HK-2 (cell line): ENCODE results near the gene CIT.

Experiments used
- DNase-seq: peaks from one replicate; pipeline ENCODE4 v3.0.0-alpha.2; 2018; ENCODE audit not compliant: unreplicated experiment

The CIT gene

DNA sequence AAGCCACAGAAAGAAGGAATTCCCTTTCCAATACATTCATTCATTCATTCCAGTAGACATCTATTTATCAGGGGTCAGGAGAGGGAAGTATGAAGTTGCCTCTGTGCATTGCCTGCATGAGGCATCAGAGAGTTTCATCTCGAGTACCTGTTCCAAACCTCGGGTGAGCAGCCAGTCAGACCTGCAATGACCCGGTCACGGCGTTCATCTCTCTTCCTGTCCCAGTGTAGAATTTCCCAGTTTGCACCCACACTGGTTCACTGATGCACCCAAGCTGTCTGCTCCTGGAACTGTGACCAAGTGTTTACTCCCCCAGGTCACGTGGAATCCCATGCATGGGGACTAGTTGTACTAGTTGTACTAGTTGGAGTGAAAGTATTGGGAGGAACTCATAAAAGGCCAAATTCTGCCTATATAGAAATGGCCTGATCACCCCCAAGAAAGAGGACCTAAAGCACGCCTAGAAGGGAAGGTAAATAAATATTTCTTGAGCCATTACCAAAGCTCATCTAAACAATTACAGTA lies 231.5 kb downstream of the CIT start:
- no peak for DNase-seq

DNA sequence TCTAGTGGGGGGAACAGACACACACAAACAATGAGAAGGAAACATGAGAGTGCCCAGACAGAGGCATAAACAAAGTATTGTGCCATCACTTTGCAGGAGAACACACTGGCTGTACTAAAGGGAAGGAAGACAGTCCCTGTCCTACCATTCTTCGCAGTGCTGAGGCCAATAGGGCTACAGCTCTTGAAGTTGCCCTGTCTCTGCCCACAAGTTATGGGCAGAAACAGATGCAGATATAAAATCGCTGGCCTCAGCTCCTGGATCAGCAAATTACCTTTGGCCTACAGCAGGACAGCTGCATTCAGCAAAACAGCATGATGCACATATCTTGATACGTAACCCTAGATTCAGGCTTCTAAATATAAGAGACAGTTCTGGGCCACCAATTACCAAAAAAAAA lies 232.2 kb downstream of the CIT start:
- no peak for DNase-seq

DNA sequence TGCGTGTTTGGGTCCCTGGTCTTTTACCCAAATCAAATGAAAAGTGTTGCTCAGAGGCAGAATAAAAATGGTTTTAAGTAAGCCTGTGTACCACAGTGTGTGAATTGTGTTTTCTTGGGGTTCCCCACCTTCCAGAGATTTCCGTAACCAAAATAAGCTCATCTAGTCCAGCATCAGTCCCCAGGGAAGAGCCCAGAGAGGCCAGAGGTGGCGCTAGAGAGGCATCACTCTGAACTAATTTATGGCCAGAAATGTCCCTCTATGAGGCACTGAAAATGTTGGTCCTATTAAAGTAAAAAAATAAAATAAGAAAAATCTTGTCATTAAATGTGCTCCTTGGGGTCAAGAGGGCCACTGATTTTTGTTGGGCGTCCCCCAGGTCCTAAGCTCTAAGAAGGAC lies 234.1 kb downstream of the CIT start:
- DNase-seq = no peak
